ENCODE measurements around the gene GPS2.
A peak's percentile ranks its signal among the peaks of the same experiment; 100 is the strongest.

Gene GPS2

DNA sequence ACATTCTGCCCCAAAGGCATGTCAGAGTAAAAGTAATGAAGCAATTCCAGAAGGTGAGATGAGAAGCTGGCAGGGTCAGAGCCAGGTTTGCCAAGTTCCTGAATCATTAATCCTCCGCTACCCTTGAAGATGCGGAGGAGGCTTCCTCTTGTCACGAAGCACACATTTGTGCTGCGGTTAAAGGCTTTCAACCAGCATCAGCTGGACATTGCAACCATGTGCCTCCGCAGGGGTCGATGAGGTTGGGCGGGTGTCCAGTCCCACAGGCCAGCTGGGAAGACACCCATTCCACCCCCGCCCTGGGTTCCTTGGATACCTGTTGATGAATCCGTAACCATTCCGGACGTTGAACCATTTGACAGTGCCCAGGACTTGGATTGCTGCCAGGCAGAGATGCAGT, 22.0 kb downstream of the GPS2 start:
- ChIA-PET CTCF (interaction anchor here (0.7 to 3.8 kb wide), 4 partner anchors 12 to 27 kb away, joined by 3 to 33 read pairs (median 6); partner anchors contain the start of gene SLC2A4), POLR2A (interaction anchor here (1.3 to 2.3 kb wide), 3 partner anchors 12 to 59 kb away, joined by 3 to 6 read pairs (median 4); partner anchors contain the start of genes DVL2, GABARAP and SLC2A4)
- Histone ChIP-seq H3K4me3 (ENCODE audit: low read depth, low read length) (no peak overlapping the region), H3K9me3 (ENCODE audit: control insufficient read depth, insufficient read depth, low read depth, low read length) (no peaks in the 10 kb centered on the region), H3K36me3 (ENCODE audit: control insufficient read depth in 2 of 2, insufficient read depth in 1 of 2, low read length in 2 of 2) (no peaks in the 10 kb centered on the region), H3K4me1 (ENCODE audit: control insufficient read depth, insufficient read depth, low read length) (peaks cover 6% of the 10 kb centered on the region; the same call in 1 of the 2 replicates), H3K27ac (ENCODE audit: extremely low read depth, low read depth, low read length) (no peak overlapping the region)
- TF ChIP-seq ZNF324 (tag by site-specific recombination; IDR thresholded peaks at IDR 0.05) (no peak), SP7 (tag by site-specific recombination; IDR thresholded peaks at IDR 0.05) (no peak), ZIC2 (tag by site-specific recombination; IDR thresholded peaks at IDR 0.05) (no peak), ZNF561 (tag by site-specific recombination; IDR thresholded peaks at IDR 0.05; ENCODE audit: borderline replicate concordance) (no peak), ZNF600 (tag by site-specific recombination; IDR thresholded peaks at IDR 0.05) (peak; percentile 83), SCRT2 (tag by site-specific recombination; IDR thresholded peaks at IDR 0.05) (peak; percentile 42; the same call in 1 of the 2 replicates), PRDM1 (tag by site-specific recombination; IDR thresholded peaks at IDR 0.05) (no peak)
- TF ChIP-seq, protein P1, sequence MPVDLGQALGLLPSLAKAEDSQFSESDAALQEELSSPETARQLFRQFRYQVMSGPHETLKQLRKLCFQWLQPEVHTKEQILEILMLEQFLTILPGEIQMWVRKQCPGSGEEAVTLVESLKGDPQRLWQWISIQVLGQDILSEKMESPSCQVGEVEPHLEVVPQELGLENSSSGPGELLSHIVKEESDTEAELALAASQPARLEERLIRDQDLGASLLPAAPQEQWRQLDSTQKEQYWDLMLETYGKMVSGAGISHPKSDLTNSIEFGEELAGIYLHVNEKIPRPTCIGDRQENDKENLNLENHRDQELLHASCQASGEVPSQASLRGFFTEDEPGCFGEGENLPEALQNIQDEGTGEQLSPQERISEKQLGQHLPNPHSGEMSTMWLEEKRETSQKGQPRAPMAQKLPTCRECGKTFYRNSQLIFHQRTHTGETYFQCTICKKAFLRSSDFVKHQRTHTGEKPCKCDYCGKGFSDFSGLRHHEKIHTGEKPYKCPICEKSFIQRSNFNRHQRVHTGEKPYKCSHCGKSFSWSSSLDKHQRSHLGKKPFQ (tag by site-specific recombination; IDR thresholded peaks at IDR 0.05): no peak

DNA sequence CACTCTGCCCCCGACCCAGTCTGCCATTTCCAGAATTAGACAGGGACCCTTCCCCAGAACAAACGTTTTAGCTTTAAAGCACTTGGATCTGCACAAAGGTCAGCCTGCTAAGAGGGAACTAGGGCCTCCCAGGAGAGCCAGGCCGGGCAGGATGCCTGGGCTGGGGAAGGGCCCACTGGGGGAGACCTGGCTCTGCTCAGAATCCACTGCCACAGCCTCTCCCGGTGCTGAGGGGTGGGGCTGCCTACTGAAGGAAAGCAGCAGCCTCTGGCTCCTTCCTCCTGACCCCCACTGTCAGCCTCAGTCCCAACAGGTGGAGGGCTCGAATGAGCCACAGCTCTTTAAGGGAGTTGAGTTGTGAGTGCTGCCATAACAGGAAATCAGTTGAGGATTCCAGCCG, 22.4 kb downstream of the GPS2 start:
- ChIA-PET CTCF (interaction anchor here (0.9 to 3.8 kb wide), 3 partner anchors 12 to 247 kb away, joined by 8 to 33 read pairs (median 13); partner anchors contain the start of gene SLC2A4), POLR2A (interaction anchor here (1.1 to 2.3 kb wide), 4 partner anchors 12 to 72 kb away, joined by 3 to 6 read pairs (median 4); partner anchors contain the start of genes CTDNEP1, GABARAP and SLC2A4)
- H3K9me3 ChIP-seq (ENCODE audit: control insufficient read depth, insufficient read depth, low read depth, low read length): no peaks in the 10 kb centered on the region
- H3K27ac ChIP-seq (ENCODE audit: extremely low read depth, low read depth, low read length): no peak overlapping the region
- TF ChIP-seq GLI4 (tag by site-specific recombination; IDR thresholded peaks at IDR 0.05) (no peak), SP2 (tag by site-specific recombination; IDR thresholded peaks at IDR 0.05) (no peak), ZFHX2 (tag by site-specific recombination; conservative IDR thresholded peaks at IDR 0.05) (no peak), SCRT2 (tag by site-specific recombination; IDR thresholded peaks at IDR 0.05) (peak; percentile 47; the same call in 1 of the 2 replicates)
- peaks cover 6% of the 10 kb centered on the region; the same call in 1 of the 2 replicates for H3K4me1 ChIP-seq (ENCODE audit: control insufficient read depth, insufficient read depth, low read length)
- no peaks in the 10 kb centered on the region for H3K36me3 ChIP-seq (ENCODE audit: control insufficient read depth in 2 of 2, insufficient read depth in 1 of 2, low read length in 2 of 2)
- no peak overlapping the region for H3K4me3 ChIP-seq (ENCODE audit: low read depth, low read length)

DNA sequence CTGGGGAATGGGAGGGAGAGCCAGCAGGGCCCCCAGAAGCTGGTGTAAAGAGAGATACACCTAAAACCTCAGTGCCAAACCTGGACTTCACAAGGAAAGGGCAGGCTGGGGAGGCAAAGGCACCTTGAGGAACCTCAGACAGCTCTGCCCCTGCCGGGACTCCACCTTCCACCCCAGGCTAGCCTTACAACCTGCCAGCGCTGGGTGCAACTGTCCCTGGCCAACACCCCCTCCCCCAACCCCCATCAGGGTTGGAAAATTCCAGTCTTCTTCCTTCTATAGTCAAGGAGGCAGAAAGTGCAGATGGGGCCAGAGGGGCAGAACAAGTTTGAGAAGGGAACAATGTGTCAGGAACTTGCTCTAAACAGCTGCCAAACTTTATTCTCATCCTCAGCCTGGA, 23.0 kb downstream of the GPS2 start:
- TF ChIP-seq ZSCAN23 (tag by site-specific recombination; IDR thresholded peaks at IDR 0.05) (no peak), ZNF521 (tag by site-specific recombination; IDR thresholded peaks at IDR 0.05) (no peak), ZNF48 (tag by site-specific recombination; IDR thresholded peaks at IDR 0.05) (no peak), ZNF133 (tag by site-specific recombination; IDR thresholded peaks at IDR 0.05) (no peak), RBAK (tag by site-specific recombination; IDR thresholded peaks at IDR 0.05) (no peak), ZNF394 (tag by site-specific recombination; IDR thresholded peaks at IDR 0.05; ENCODE audit: borderline replicate concordance) (no peak)
- TF ChIP-seq, protein P2, sequence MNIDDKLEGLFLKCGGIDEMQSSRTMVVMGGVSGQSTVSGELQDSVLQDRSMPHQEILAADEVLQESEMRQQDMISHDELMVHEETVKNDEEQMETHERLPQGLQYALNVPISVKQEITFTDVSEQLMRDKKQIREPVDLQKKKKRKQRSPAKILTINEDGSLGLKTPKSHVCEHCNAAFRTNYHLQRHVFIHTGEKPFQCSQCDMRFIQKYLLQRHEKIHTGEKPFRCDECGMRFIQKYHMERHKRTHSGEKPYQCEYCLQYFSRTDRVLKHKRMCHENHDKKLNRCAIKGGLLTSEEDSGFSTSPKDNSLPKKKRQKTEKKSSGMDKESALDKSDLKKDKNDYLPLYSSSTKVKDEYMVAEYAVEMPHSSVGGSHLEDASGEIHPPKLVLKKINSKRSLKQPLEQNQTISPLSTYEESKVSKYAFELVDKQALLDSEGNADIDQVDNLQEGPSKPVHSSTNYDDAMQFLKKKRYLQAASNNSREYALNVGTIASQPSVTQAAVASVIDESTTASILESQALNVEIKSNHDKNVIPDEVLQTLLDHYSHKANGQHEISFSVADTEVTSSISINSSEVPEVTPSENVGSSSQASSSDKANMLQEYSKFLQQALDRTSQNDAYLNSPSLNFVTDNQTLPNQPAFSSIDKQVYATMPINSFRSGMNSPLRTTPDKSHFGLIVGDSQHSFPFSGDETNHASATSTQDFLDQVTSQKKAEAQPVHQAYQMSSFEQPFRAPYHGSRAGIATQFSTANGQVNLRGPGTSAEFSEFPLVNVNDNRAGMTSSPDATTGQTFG (tag by site-specific recombination; IDR thresholded peaks at IDR 0.05; ENCODE audit: borderline replicate concordance): no peak
- TF ChIP-seq, protein P3, sequence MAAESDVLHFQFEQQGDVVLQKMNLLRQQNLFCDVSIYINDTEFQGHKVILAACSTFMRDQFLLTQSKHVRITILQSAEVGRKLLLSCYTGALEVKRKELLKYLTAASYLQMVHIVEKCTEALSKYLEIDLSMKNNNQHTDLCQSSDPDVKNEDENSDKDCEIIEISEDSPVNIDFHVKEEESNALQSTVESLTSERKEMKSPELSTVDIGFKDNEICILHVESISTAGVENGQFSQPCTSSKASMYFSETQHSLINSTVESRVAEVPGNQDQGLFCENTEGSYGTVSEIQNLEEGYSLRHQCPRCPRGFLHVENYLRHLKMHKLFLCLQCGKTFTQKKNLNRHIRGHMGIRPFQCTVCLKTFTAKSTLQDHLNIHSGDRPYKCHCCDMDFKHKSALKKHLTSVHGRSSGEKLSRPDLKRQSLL (tag by site-specific recombination; IDR thresholded peaks at IDR 0.05): no peak
- TF ChIP-seq, protein P4, sequence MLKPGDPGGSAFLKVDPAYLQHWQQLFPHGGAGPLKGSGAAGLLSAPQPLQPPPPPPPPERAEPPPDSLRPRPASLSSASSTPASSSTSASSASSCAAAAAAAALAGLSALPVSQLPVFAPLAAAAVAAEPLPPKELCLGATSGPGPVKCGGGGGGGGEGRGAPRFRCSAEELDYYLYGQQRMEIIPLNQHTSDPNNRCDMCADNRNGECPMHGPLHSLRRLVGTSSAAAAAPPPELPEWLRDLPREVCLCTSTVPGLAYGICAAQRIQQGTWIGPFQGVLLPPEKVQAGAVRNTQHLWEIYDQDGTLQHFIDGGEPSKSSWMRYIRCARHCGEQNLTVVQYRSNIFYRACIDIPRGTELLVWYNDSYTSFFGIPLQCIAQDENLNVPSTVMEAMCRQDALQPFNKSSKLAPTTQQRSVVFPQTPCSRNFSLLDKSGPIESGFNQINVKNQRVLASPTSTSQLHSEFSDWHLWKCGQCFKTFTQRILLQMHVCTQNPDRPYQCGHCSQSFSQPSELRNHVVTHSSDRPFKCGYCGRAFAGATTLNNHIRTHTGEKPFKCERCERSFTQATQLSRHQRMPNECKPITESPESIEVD (tag by site-specific recombination; IDR thresholded peaks at IDR 0.05): no peak
- TF ChIP-seq, protein P5, sequence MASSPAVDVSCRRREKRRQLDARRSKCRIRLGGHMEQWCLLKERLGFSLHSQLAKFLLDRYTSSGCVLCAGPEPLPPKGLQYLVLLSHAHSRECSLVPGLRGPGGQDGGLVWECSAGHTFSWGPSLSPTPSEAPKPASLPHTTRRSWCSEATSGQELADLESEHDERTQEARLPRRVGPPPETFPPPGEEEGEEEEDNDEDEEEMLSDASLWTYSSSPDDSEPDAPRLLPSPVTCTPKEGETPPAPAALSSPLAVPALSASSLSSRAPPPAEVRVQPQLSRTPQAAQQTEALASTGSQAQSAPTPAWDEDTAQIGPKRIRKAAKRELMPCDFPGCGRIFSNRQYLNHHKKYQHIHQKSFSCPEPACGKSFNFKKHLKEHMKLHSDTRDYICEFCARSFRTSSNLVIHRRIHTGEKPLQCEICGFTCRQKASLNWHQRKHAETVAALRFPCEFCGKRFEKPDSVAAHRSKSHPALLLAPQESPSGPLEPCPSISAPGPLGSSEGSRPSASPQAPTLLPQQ (tag by site-specific recombination; IDR thresholded peaks at IDR 0.05): no peak

More for the DNA sequence above, 23.0 kb downstream of the GPS2 start:
- Histone ChIP-seq H3K27ac (ENCODE audit: extremely low read depth, low read depth, low read length) (no peak overlapping the region), H3K4me1 (ENCODE audit: control insufficient read depth, insufficient read depth, low read length) (peaks cover 6% of the 10 kb centered on the region; the same call in 1 of the 2 replicates), H3K4me3 (ENCODE audit: low read depth, low read length) (no peak overlapping the region), H3K9me3 (ENCODE audit: control insufficient read depth, insufficient read depth, low read depth, low read length) (no peaks in the 10 kb centered on the region), H3K36me3 (ENCODE audit: control insufficient read depth in 2 of 2, insufficient read depth in 1 of 2, low read length in 2 of 2) (no peaks in the 10 kb centered on the region)
- POLR2A ChIA-PET: interaction anchor here (1.1 to 2.3 kb wide), 3 partner anchors 11 to 71 kb away, joined by 3 to 6 read pairs (median 5); partner anchors contain the start of genes CTDNEP1 and SLC2A4
- CTCF ChIA-PET: interaction anchor here (1.1 to 3.8 kb wide), 3 partner anchors 11 to 246 kb away, joined by 3 to 33 read pairs (median 13); partner anchors contain the start of gene SLC2A4

Data from HEK293 (cell line).